ENCODE results near the gene NCOA6. TPM values are rescaled to one million over a fixed set of nuclear protein-coding genes. Genes with fewer than 3 reads are reported as not detected.

NCOA6 gene
- total RNA-seq, 3 donors from 2014 or later (not counting 1 experiment from before 2014, with no cell fraction given), result 34.7 to 41.6 (median 37.0) TPM

DNA sequence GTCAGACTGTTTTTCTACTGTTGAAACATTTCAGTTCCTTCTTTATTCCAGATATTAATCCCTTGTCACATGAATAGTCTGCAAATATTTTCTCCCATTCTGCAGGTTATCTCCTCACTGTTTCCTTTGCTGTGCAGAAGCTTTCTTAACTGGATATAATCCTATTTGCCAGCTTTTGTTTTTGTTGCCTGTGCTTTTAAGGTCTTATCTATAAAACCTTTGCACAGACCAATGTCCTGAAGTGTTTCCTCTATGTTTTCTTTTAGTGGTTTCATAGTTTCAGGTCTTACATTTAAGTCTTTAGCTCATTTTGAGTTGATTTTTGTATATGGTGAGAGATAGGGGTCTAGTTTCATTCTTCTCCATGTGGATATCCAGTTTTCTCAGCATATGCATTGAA lies 19.2 kb downstream of the NCOA6 start:
- intact Hi-C loops (cut with micrococcal nuclease), result no loop called here
- Mint-ChIP-seq H3K36me3 (no peaks in the 10 kb centered on the region), H3K27ac (peak overlapping the region in 1 of 2 donors; percentile 62)

DNA sequence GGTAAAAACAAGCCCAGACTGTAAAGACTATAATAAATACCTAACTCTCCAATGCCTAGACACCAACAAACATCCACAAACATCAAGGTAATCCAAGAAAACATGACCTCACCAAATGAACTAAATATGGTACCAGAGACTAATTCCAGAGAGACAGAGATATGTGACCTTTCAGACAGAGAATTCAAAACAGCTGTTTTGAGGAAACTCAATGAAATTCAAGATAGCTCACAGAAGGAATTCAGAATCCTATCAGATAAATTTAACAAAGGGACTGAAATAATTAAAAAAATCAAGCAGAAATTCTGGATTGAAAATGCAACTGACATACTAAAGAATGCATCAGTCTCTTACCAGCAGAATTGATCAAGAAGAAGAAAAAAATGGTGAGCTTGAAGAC lies 26.6 kb downstream of the NCOA6 start:
- no peak overlapping the region for H3K4me3 Mint-ChIP-seq
- intact Hi-C loops (cut with micrococcal nuclease), result no loop called here
- H3K4me1 ChIP-seq (ENCODE audit: control insufficient read depth, insufficient read depth, low read length), result no peaks in the 10 kb centered on the region
- H3K9me3 ChIP-seq (ENCODE audit: control insufficient read depth, insufficient read depth, low read length), result no peaks in the 10 kb centered on the region
- no peak overlapping the region for H3K27ac Mint-ChIP-seq
- H3K4me3 ChIP-seq (ENCODE audit: low read length), result no peak overlapping the region
- H3K36me3 Mint-ChIP-seq, result no peaks in the 10 kb centered on the region
- DNase-seq (no peak), ATAC-seq (no peak)
- H3K36me3 ChIP-seq (ENCODE audit: control insufficient read depth, insufficient read depth, low read length), result no peaks in the 10 kb centered on the region
- H3K27ac ChIP-seq (ENCODE audit: low read length), result no peak overlapping the region
- TF ChIP-seq, protein P1, sequence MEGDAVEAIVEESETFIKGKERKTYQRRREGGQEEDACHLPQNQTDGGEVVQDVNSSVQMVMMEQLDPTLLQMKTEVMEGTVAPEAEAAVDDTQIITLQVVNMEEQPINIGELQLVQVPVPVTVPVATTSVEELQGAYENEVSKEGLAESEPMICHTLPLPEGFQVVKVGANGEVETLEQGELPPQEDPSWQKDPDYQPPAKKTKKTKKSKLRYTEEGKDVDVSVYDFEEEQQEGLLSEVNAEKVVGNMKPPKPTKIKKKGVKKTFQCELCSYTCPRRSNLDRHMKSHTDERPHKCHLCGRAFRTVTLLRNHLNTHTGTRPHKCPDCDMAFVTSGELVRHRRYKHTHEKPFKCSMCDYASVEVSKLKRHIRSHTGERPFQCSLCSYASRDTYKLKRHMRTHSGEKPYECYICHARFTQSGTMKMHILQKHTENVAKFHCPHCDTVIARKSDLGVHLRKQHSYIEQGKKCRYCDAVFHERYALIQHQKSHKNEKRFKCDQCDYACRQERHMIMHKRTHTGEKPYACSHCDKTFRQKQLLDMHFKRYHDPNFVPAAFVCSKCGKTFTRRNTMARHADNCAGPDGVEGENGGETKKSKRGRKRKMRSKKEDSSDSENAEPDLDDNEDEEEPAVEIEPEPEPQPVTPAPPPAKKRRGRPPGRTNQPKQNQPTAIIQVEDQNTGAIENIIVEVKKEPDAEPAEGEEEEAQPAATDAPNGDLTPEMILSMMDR (IDR thresholded peaks at IDR 0.05), result no peak
- H3K9me3 Mint-ChIP-seq, result no peaks in the 10 kb centered on the region
- H3K4me1 Mint-ChIP-seq, result peaks cover 49 to 56% of the 10 kb centered on the region in 2 donors
- no peaks in the 10 kb centered on the region for H3K27me3 Mint-ChIP-seq (ENCODE audit: low read depth in 2 of 2)
- no peaks in the 10 kb centered on the region for H3K27me3 ChIP-seq (ENCODE audit: control insufficient read depth, insufficient read depth, low read length)

More for the DNA sequence above, 19.2 kb downstream of the NCOA6 start:
- H3K27ac ChIP-seq (ENCODE audit: low read length), result no peak overlapping the region
- peaks cover 31 to 34% of the 10 kb centered on the region in 2 donors for H3K4me1 Mint-ChIP-seq
- no peaks in the 10 kb centered on the region for H3K4me1 ChIP-seq (ENCODE audit: control insufficient read depth, insufficient read depth, low read length)
- ATAC-seq (no peak), DNase-seq (no peak)
- H3K36me3 ChIP-seq (ENCODE audit: control insufficient read depth, insufficient read depth, low read length), result no peaks in the 10 kb centered on the region
- H3K4me3 ChIP-seq (ENCODE audit: low read length), result no peak overlapping the region
- H3K9me3 ChIP-seq (ENCODE audit: control insufficient read depth, insufficient read depth, low read length), result no peaks in the 10 kb centered on the region
- H3K4me3 Mint-ChIP-seq, result no peak overlapping the region
- H3K27me3 ChIP-seq (ENCODE audit: control insufficient read depth, insufficient read depth, low read length), result no peaks in the 10 kb centered on the region
- no peaks in the 10 kb centered on the region for H3K27me3 Mint-ChIP-seq (ENCODE audit: low read depth in 2 of 2)
- no peaks in the 10 kb centered on the region for H3K9me3 Mint-ChIP-seq
- TF ChIP-seq, protein P1 (IDR thresholded peaks at IDR 0.05), result no peak

DNA sequence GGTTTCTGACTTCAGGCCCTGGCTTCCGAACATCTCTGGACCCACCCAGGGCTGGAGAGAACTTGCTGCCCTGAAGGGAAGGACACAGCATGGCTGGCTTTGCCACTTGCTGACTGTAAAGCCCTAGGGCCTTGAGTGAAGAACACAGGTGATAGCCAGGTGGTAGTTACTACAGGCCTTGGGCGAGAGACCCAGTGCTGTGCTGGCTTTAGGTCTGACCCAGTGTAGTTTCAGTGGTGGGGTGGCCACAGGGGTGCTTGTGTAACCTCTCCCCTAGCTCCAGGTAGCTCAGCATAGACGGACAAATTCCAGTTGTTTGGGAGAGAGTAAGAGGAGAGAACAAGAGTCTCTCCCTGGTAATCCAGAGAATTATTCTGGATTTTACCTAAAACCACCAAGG lies 27.1 kb downstream of the NCOA6 start:
- Mint-ChIP-seq H3K9me3 (no peaks in the 10 kb centered on the region), H3K4me3 (no peak overlapping the region), H3K36me3 (no peaks in the 10 kb centered on the region), H3K27me3 (ENCODE audit: low read depth in 2 of 2) (no peaks in the 10 kb centered on the region), H3K4me1 (peaks cover 49 to 60% of the 10 kb centered on the region in 2 donors), H3K27ac (no peak overlapping the region)
- DNase-seq, result no peak
- WGBS (ENCODE audit: insufficient coverage), result 98% methylated on average over 2 of the region's 3 CpGs
- no peak for ATAC-seq
- Histone ChIP-seq H3K36me3 (ENCODE audit: control insufficient read depth, insufficient read depth, low read length) (no peaks in the 10 kb centered on the region), H3K9me3 (ENCODE audit: control insufficient read depth, insufficient read depth, low read length) (no peaks in the 10 kb centered on the region), H3K27me3 (ENCODE audit: control insufficient read depth, insufficient read depth, low read length) (no peaks in the 10 kb centered on the region), H3K4me3 (ENCODE audit: low read length) (no peak overlapping the region), H3K27ac (ENCODE audit: low read length) (no peak overlapping the region), H3K4me1 (ENCODE audit: control insufficient read depth, insufficient read depth, low read length) (no peaks in the 10 kb centered on the region)
- TF ChIP-seq, protein P1 (IDR thresholded peaks at IDR 0.05), result no peak
- intact Hi-C loops (cut with micrococcal nuclease), result no loop called here
